ENCODE results near the gene KIF25.
A peak's percentile ranks its signal among the peaks of the same experiment; 100 is the strongest.

KIF25 gene

GRCh38 chr6:168084465-168085160 lies 87.1 kb downstream of the KIF25 start:
- no peak overlapping the region for H3K4me3 ChIP-seq (ENCODE audit: low read length in 2 of 2)
- H3K27ac ChIP-seq (ENCODE audit: low read depth in 2 of 2, low read length in 2 of 2) = no peak overlapping the region
- H3K9me3 ChIP-seq (ENCODE audit: control insufficient read depth in 2 of 2, low read length in 2 of 2) = no peaks in the 10 kb centered on the region
- H3K4me1 ChIP-seq (ENCODE audit: control insufficient read depth in 2 of 2, insufficient read depth in 2 of 2, low read length in 2 of 2) = peaks cover 34 to 41% of the 10 kb centered on the region in 2 donors
- no peak overlapping the region for H3K9ac ChIP-seq (ENCODE audit: low read depth in 1 of 2, low read length in 2 of 2)
- H3K36me3 ChIP-seq (ENCODE audit: control insufficient read depth in 2 of 2, insufficient read depth in 2 of 2, low read length in 2 of 2) = no peaks in the 10 kb centered on the region
- no peaks in the 10 kb centered on the region for H3K27me3 ChIP-seq (ENCODE audit: control insufficient read depth in 2 of 2, insufficient read depth in 2 of 2, low read length in 2 of 2)

DNA sequence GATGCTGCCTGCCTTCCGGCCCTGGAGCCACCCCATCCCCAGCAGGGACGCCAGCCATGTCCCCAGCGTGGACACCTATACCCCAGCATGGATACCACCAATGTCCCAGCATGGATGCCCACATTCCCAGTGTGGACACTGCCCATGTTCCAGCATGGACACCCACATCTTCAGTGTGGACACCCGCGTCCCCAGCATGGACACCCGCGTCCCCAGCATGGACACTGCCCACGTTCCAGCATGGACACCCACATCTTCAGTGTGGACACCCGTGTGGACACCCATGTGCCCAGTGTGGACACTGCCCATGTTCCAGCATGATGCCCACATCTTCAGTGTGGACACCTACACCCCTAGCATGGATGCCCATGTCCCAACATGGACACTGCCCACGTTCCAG lies 88.6 kb downstream of the KIF25 start:
- no peaks in the 10 kb centered on the region for H3K9me3 ChIP-seq (ENCODE audit: control insufficient read depth in 2 of 2, low read length in 2 of 2)
- peaks cover 37 to 45% of the 10 kb centered on the region in 2 donors for H3K4me1 ChIP-seq (ENCODE audit: control insufficient read depth in 2 of 2, insufficient read depth in 2 of 2, low read length in 2 of 2)
- no peaks in the 10 kb centered on the region for H3K36me3 ChIP-seq (ENCODE audit: control insufficient read depth in 2 of 2, insufficient read depth in 2 of 2, low read length in 2 of 2)
- no peak overlapping the region for H3K4me3 ChIP-seq (ENCODE audit: low read length in 2 of 2)
- no peaks in the 10 kb centered on the region for H3K27me3 ChIP-seq (ENCODE audit: control insufficient read depth in 2 of 2, insufficient read depth in 2 of 2, low read length in 2 of 2)
- H3K9ac ChIP-seq (ENCODE audit: low read depth in 1 of 2, low read length in 2 of 2) = no peak overlapping the region
- no peak overlapping the region for H3K27ac ChIP-seq (ENCODE audit: low read depth in 2 of 2, low read length in 2 of 2)

DNA sequence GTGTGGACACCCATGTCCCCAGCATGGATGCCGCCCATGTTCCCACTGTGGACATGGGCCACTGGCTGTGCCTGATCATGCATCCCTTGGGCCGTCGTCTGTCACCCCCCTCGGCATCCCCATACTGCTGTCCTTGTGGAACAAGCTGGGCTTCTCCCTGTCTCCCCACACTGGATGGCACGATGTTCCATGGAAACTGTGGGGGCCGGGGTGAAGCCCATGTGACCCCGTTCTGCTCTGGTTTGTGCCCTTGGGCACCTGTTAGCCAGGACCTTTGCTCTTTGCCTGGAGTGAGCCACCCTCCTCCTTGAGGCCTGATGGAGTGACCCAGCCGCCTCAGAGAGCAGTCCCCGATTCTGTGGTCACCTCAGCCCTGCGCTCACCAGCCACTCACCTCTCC lies 89.1 kb downstream of the KIF25 start:
- Histone ChIP-seq H3K36me3 (ENCODE audit: control insufficient read depth in 2 of 2, insufficient read depth in 2 of 2, low read length in 2 of 2) (no peaks in the 10 kb centered on the region), H3K4me3 (ENCODE audit: low read length in 2 of 2) (no peak overlapping the region), H3K9me3 (ENCODE audit: control insufficient read depth in 2 of 2, low read length in 2 of 2) (no peaks in the 10 kb centered on the region), H3K27me3 (ENCODE audit: control insufficient read depth in 2 of 2, insufficient read depth in 2 of 2, low read length in 2 of 2) (no peaks in the 10 kb centered on the region), H3K9ac (ENCODE audit: low read depth in 1 of 2, low read length in 2 of 2) (no peak overlapping the region), H3K4me1 (ENCODE audit: control insufficient read depth in 2 of 2, insufficient read depth in 2 of 2, low read length in 2 of 2) (peaks cover 37 to 42% of the 10 kb centered on the region in 2 donors), H3K27ac (ENCODE audit: low read depth in 2 of 2, low read length in 2 of 2) (no peak overlapping the region)

GRCh38 chr6:168087436-168088160 lies 90.1 kb downstream of the KIF25 start:
- Histone ChIP-seq H3K4me1 (ENCODE audit: control insufficient read depth in 2 of 2, insufficient read depth in 2 of 2, low read length in 2 of 2) (peaks cover 35 to 39% of the 10 kb centered on the region in 2 donors), H3K9ac (ENCODE audit: low read depth in 1 of 2, low read length in 2 of 2) (peak overlapping the region in 1 of 2 donors; percentile 53), H3K27me3 (ENCODE audit: control insufficient read depth in 2 of 2, insufficient read depth in 2 of 2, low read length in 2 of 2) (no peaks in the 10 kb centered on the region), H3K27ac (ENCODE audit: low read depth in 2 of 2, low read length in 2 of 2) (peak overlapping the region; percentile 51 to 52), H3K4me3 (ENCODE audit: low read length in 2 of 2) (no peak overlapping the region), H3K9me3 (ENCODE audit: control insufficient read depth in 2 of 2, low read length in 2 of 2) (no peaks in the 10 kb centered on the region), H3K36me3 (ENCODE audit: control insufficient read depth in 2 of 2, insufficient read depth in 2 of 2, low read length in 2 of 2) (no peaks in the 10 kb centered on the region)

DNA sequence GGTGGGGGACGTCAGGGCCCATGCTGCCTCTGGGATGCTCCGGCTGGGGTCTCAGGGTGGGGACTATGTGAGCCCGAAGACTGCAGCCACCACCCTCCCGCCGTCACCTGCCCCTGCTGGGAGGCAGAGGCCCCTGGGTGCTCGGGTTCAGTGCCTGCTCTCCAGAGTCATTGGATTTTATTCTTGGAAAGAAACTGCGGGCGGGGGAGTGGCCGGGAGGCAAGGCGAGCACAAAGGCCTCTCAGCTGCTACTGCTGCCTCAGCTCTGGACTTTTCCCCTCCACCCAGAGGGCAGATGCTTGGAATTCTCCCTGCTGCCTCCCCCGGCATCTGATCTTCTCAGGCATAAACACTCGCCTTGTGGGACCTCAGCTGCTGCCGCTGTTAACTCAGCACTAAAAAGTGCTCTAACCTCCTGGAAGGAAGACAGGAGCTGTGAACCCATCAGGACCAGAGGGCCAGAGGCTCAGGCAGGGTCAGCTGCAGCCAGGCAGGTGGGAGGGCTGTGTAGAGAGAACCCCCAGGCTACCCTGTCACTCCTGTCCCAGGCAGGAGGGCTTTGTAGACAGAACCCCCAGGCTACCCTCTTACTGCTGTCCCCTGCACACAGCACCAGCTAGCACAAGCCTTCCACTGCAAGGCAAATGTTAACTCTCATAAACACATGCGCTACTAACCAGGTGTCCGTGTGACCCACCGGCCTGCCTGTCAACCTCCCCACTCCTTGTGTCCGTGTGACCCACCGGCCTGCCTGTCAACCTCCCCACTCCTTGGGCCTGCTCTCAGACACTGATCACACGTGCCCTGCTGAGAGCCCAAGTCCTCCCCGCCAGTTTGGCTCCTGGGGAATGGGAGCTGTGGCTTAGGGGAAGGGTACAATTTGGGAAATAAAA lies 90.9 kb downstream of the KIF25 start:
- H3K4me3 ChIP-seq (ENCODE audit: low read length in 2 of 2) = no peak overlapping the region
- H3K9me3 ChIP-seq (ENCODE audit: control insufficient read depth in 2 of 2, low read length in 2 of 2) = no peaks in the 10 kb centered on the region
- H3K9ac ChIP-seq (ENCODE audit: low read depth in 1 of 2, low read length in 2 of 2) = peak overlapping the region in 1 of 2 donors; percentile 53
- no peaks in the 10 kb centered on the region for H3K36me3 ChIP-seq (ENCODE audit: control insufficient read depth in 2 of 2, insufficient read depth in 2 of 2, low read length in 2 of 2)
- H3K4me1 ChIP-seq (ENCODE audit: control insufficient read depth in 2 of 2, insufficient read depth in 2 of 2, low read length in 2 of 2) = peaks cover 32 to 38% of the 10 kb centered on the region in 2 donors
- H3K27me3 ChIP-seq (ENCODE audit: control insufficient read depth in 2 of 2, insufficient read depth in 2 of 2, low read length in 2 of 2) = no peaks in the 10 kb centered on the region
- peak overlapping the region; percentile 51 to 52 for H3K27ac ChIP-seq (ENCODE audit: low read depth in 2 of 2, low read length in 2 of 2)

GRCh38 chr6:168089186-168090063 lies 92.0 kb downstream of the KIF25 start:
- H3K27ac ChIP-seq (ENCODE audit: low read depth in 2 of 2, low read length in 2 of 2) = no peak overlapping the region

DNA sequence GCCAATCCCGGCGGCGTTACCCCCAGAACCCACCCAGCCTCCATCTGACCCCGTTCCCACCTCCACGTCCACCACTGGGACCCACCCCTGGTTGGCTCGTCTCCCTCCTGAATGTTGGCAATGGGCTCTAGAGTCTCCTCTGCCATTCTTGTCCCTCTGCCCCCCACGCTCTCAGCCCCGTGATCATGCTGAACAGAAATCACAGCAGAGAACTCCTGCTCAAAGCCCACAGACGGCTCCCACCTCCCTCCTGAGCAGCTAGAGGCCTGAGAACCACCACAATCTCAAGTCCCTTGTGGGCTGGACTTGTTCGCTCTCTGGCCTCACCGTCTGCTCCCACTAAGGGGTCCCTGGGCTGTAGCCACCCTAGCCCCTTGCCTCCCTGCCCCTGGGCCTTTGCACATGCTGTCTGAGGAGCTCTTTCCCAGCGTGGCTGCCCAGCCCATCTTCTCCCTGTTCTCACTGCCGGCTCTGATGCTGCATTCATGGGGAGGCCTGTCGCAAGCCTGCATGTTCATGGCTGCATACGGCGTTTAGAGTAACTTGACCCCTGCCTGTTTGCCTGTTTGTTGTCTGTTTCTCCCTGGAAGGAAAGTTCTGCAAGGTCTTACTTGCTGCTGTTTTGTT lies 92.7 kb downstream of the KIF25 start:
- no peaks in the 10 kb centered on the region for H3K36me3 ChIP-seq (ENCODE audit: control insufficient read depth in 2 of 2, insufficient read depth in 2 of 2, low read length in 2 of 2)
- H3K9ac ChIP-seq (ENCODE audit: low read depth in 1 of 2, low read length in 2 of 2) = no peak overlapping the region
- peaks cover 34 to 40% of the 10 kb centered on the region in 2 donors for H3K4me1 ChIP-seq (ENCODE audit: control insufficient read depth in 2 of 2, insufficient read depth in 2 of 2, low read length in 2 of 2)
- H3K27ac ChIP-seq (ENCODE audit: low read depth in 2 of 2, low read length in 2 of 2) = no peak overlapping the region
- H3K27me3 ChIP-seq (ENCODE audit: control insufficient read depth in 2 of 2, insufficient read depth in 2 of 2, low read length in 2 of 2) = no peaks in the 10 kb centered on the region
- H3K4me3 ChIP-seq (ENCODE audit: low read length in 2 of 2) = no peak overlapping the region
- no peaks in the 10 kb centered on the region for H3K9me3 ChIP-seq (ENCODE audit: control insufficient read depth in 2 of 2, low read length in 2 of 2)

More at GRCh38 chr6:168089186-168090063, 92.0 kb downstream of the KIF25 start:
- Histone ChIP-seq H3K9me3 (ENCODE audit: control insufficient read depth in 2 of 2, low read length in 2 of 2) (no peaks in the 10 kb centered on the region), H3K4me1 (ENCODE audit: control insufficient read depth in 2 of 2, insufficient read depth in 2 of 2, low read length in 2 of 2) (peaks cover 34 to 40% of the 10 kb centered on the region in 2 donors), H3K9ac (ENCODE audit: low read depth in 1 of 2, low read length in 2 of 2) (no peak overlapping the region), H3K36me3 (ENCODE audit: control insufficient read depth in 2 of 2, insufficient read depth in 2 of 2, low read length in 2 of 2) (no peaks in the 10 kb centered on the region), H3K4me3 (ENCODE audit: low read length in 2 of 2) (no peak overlapping the region), H3K27me3 (ENCODE audit: control insufficient read depth in 2 of 2, insufficient read depth in 2 of 2, low read length in 2 of 2) (no peaks in the 10 kb centered on the region)

- H3K36me3 ChIP-seq (ENCODE audit: control insufficient read depth in 2 of 2, insufficient read depth in 2 of 2, low read length in 2 of 2) = no peaks in the 10 kb centered on the region
- no peaks in the 10 kb centered on the region for H3K27me3 ChIP-seq (ENCODE audit: control insufficient read depth in 2 of 2, insufficient read depth in 2 of 2, low read length in 2 of 2)
- H3K4me3 ChIP-seq (ENCODE audit: low read length in 2 of 2) = peak overlapping the region in 1 of 2 donors; percentile 2
- H3K9ac ChIP-seq (ENCODE audit: low read depth in 1 of 2, low read length in 2 of 2) = no peak overlapping the region
- H3K9me3 ChIP-seq (ENCODE audit: control insufficient read depth in 2 of 2, low read length in 2 of 2) = no peaks in the 10 kb centered on the region
- peaks cover 34 to 40% of the 10 kb centered on the region in 2 donors for H3K4me1 ChIP-seq (ENCODE audit: control insufficient read depth in 2 of 2, insufficient read depth in 2 of 2, low read length in 2 of 2)
- H3K27ac ChIP-seq (ENCODE audit: low read depth in 2 of 2, low read length in 2 of 2) = no peak overlapping the region
These were observed 93.2 kb downstream of the KIF25 start for GRCh38 chr6:168090706-168091105.
